Kasumi-1 (cell line): ENCODE measurements around the gene ADAMTS7.
"Not testable (repeated sequence)": the region's sequence is repeated elsewhere in the genome, so short reads cannot be mapped to it uniquely, and the experiment has no call there.

Experiments
- DNase-seq, 2 experiments: peaks; one replicate each; lab custom pipeline; 2025; lab: John Stamatoyannopoulos, UW

ADAMTS7 gene

GRCh38 chr15:78764340-78765153 is 46.7 kb downstream of the ADAMTS7 start:
- DNase-seq = not testable (repeated sequence)

DNA sequence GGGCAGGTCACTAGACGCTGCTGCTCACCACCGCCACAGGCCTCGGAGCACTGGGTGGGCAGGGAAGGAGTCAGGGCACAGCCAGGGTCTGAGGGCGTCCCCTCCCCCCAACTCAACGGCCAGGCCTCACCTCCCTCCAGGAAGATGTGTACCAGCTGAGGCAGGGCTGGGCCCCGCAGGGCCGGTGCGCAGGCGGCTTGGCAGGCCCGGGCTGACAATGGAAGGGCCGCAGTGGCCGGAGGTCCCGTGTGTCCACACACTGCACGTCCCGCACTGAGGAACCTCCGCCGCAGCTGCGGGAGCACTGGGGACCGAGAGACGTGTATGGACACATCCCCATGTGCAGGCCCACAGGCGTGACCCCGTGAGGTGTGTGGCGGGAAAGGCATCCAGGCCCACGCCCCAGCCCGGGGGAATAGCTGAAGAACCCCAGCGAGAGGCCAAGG is 47.4 kb downstream of the ADAMTS7 start:
- no peak for DNase-seq

DNA sequence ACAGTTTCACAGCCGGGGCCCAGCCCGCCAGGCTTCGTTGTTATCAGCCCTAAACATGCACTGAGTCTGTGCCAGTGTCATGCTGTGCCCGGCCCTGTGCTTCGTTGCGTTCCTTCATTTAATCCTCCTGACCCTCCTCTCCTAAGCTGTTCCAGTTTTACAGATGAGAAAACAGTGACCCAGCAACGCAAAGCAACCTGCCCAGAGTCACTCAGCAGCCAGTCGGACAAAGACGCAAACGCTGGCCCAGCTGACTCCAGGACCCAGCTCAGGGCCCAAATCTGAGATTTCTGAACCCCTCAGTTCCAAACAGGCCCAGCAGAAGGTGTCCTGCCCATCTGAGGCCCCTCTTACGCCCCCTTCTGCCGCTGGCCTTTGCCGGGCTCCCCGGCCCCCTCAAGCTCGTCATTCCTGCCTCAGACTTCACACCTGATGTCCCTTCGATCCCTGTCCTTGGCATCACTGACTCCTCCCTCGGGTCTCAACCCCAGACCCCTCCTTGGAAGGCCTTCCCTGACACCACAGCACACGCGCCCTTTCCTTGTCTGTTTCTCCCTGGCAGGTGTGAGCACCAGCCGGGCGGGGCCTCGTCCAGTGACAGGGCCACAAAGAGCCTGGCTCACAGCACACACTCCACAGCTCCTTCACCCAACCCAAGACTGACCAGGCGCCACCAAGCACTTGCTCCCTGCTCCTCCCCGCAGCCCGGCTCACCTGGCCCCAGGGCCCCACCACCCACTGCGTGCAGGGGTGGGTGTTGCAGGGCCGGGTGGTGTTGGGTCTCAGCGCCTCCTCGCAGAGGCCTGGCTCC is 48.1 kb downstream of the ADAMTS7 start:
- no peak for DNase-seq

DNA sequence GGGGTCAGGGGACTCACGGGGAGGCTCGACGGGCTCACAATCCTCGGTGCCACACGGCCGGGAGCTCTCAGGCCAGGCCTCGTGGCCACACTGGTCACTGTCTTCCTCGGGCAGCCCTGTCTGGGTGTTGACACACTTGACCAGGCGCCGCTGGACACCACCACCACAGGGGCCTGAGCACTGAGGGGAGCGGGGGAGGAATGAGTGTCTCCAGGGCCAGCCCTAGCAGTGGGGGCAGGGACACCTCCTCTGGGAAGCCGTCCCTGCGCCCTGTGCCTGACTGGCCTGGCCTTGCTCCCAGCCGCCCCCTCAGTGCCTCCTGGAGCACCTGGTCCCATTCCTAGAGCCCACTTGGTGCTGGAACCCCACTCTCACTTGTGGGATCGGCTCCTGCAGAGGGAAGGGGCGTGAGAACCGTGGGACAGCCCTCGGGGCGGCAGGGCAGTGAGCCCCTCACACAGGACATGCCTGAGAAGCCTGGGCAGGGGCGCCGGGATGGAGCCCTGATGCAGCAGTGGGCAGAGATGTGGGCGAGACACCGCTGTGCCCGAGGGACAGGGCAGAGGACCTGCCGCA is 48.8 kb downstream of the ADAMTS7 start:
- not testable (repeated sequence) for DNase-seq

DNA sequence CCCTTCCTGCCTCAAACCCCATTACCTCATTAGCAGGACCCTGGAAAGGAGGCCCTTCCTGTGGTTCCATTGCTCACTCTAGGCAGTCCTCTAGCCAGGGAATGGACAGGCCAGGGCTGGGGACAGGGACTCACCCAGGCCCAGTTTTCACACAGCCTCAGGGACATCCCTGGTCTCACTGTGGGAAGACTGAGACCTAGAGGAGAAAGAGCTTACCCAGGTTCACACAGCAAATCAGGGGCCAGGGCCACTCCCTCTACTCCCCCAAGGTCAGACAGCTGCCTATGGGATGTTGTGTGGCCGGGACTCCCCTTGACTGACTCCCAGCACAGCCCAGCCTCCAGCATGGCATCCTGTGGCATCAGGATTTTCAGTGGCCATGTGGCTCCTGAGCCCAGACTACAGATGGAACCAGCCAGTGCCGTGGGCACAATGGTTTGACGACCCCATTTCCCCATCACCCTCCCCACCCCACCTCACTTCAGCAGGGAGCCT is 49.3 kb downstream of the ADAMTS7 start:
- DNase-seq = no peak

DNA sequence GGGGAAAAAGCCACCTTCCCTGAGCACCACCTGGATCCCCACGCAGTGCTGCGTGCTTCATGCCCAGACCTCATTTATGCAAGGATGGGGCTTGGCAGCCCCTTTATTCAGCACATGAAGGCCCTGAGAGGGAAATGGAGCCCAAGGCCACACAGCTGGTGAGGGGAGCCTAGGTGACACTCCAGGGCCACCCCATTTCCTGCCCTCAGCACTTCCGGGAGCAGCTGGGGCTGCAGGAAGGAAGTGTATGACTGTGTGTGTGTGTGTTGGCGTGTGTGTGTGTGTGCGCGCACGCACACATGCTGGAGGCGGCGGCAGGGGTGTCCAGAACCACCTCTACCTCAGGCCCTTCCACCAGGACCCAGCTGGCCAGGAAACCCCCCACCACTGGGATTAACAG is 49.8 kb downstream of the ADAMTS7 start:
- peak; percentile 73 to 77 for DNase-seq

- no peak for DNase-seq
Measured at GRCh38 chr15:78761020-78761419, 50.2 kb downstream of the ADAMTS7 start.

DNA sequence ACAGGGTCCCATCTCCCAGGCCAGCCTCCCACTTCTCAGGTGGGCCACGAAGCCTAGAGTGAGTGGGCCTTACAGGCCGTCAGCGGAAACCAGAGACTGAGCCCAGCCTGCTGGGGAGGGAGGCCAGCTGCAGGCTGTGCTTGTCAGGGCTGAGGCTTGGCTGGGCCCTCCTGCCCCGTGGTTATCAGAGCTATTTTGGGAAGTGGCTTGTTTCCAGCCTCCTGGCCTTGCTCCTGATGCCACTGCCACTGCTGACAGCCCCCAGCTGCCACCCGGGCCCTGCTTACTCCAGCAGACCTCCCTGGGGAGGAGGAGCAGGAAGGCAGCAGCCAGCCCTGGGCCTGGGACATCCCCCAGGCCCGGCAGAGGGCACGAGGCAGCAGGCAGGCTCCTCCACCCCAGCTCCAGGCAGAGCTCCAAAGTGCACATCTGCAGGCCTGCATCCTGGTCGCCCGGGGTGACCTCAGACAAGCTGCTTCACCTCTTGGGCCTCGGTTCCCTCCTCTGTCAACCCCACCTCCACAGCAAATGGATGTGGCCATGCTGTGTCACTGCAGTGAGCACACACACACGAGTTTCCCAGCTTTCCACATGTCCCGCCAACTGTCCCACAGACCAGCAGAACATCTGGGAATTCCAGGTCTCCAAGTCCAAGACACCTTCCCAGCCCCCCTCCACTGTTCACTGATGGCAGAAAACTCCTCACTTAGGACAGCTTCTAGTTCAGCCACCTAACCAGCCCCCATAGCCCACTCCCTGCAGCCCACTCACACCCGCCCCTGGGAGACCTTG is 51.0 kb downstream of the ADAMTS7 start:
- DNase-seq = peak; percentile 64 to 77

GRCh38 chr15:78759361-78759998 is 51.8 kb downstream of the ADAMTS7 start:
- DNase-seq = not testable (repeated sequence)

DNA sequence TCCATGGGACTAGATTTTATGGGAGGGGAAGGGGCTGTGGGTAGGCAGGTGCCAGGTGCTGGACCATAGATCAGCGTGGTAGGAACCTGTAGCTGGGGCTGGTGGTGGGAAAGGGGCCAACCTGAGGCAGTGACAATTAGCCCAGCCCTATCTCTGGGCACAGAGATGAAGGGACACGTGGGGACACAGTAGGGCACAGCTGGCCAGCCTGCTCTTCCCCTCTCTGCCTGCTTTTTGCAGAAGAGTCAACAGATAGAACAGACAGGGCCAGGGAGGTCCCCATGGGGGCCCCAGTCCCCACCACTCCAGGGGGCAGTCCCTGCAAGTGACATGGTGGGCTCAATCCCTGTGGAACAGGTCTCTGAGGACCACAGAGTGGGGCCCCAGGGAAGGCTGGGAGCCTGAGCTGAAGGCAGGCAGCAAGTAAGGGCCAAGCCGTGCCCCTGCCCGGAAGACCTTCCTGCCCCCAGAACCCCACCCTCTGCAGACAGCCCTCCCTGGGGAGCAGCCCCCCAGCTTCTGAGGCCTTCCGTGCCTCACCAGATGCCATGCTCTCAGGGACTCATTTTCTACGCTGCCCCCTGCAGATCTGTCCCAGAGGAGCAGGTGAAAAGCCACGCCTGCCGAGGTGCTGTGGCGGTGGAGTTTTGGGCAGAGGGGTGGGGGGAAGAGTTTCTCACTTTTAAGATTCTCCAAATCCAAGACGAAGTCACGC is 52.6 kb downstream of the ADAMTS7 start:
- DNase-seq = not testable (repeated sequence)

- DNase-seq = not testable (repeated sequence)
Measured at GRCh38 chr15:78758084-78758483, 53.2 kb downstream of the ADAMTS7 start.

DNA sequence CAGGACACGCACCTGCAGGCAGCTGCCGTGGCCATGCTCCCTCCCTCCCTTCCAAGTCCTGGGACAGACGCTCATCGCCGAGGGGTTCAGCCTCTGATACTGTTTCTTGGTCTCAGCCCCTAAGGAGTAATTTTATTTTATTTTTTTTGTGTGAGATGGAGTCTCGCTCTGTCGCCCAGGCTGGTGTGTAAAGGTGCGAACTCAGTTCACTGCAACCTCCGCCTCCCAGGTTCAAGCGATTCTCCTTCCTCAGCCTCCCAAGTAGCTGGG is 53.7 kb downstream of the ADAMTS7 start:
- DNase-seq = no peak

DNA sequence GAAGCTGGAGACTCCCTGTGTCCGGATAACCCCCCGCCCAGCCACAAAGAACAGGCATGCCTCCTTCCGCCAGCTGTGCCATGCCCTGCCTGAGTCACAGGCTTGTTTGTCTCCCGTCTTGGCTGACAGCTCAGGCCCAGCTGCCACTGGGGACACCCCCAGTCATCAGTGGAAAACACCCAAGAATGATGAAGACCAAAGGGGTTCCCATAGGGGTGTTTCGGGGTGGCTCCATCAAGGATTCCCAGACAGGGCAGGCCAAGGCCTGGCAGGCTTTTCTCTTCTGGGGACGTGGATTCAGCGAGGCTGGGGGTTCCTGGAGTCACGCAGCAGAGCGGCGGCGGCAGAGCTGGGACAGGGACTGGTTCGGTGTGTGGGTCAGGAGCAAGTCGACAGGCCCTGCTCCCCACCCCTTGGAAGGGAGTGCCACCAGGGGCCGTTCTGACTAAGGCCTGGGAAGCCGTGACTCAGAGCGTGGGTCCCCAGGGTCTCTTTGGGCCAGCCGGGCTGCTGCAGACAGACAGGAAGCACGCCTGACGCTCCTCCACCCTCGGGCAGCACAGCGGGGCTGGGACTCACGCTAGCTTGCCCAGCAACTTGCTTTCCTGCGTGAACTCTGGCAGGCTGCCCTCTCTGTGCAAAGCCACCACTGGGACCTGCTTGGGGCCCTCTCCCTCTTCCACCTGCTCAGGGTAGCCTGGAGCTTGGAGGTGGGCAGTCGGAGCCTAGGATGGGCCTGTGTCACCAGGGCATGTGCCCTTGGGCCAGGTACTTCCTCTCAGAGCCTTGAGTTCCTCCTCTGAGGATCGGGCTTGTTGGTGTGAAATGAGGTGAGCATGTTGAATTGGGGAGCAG is 54.3 kb downstream of the ADAMTS7 start:
- peak; percentile 40 to 58 for DNase-seq

GRCh38 chr15:78755900-78756591 is 55.2 kb downstream of the ADAMTS7 start:
- peak in 1 of 2 experiments; percentile 19 for DNase-seq

GRCh38 chr15:78754637-78755280 is 56.5 kb downstream of the ADAMTS7 start:
- not testable (repeated sequence) for DNase-seq

GRCh38 chr15:78753751-78754535 is 57.3 kb downstream of the ADAMTS7 start:
- DNase-seq = not testable (repeated sequence)

- DNase-seq = not testable (repeated sequence)
Measured at GRCh38 chr15:78753359-78753659, 58.0 kb downstream of the ADAMTS7 start.
